Measurements from ENCODE around the gene OR2A5. TPM values are rescaled to one million over a fixed set of nuclear protein-coding genes. Genes with fewer than 3 reads are reported as not detected.
"Not testable (repeated sequence)": the region's sequence is repeated elsewhere in the genome, so short reads cannot be mapped to it uniquely, and the experiment has no call there.

The OR2A5 gene, protein sequence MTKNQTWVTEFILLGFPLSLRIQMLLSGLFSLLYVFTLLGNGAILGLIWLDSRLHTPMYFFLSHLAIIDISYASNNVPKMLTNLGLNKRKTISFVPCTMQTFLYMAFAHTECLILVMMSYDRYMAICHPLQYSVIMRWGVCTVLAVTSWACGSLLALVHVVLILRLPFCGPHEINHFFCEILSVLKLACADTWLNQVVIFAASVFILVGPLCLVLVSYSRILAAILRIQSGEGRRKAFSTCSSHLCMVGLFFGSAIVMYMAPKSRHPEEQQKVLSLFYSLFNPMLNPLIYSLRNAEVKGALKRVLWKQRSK
- total RNA-seq: not detected in 2 replicates

DNA sequence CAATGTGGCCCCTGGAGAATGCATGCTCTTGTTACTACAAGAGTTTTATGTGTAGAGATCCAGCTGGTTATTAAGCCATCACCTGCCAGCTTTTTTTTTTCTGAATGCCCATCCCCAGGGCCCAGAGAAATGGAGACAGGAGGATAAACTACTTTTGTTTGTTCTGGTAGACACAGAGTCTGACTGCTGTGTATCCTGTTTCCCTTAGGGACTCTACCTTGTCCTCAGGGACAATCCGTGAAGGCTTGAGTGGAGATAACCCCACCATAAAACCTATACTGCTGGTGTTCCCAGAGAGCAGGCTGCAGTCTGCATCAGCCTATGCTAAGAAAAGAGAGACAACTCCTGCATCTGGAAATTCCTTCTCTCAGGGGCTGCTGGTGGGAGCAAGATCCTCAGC is at the start of gene OR2A5:
OR2A5 (plus strand) TSS at position 301 of the 400 bp plus-strand sequence. CDS start 1,454 bp downstream, outside the sequence.
- Mint-ChIP-seq H3K4me3 (ENCODE audit: low read depth) (no peak within 1 kb of the TSS), H3K4me1 (ENCODE audit: low read depth) (no peaks in the 10 kb centered on the region), H3K9me3 (no peaks in the 10 kb centered on the region), H3K27ac (no peak within 1 kb of the TSS), H3K27me3 (ENCODE audit: low read depth) (peaks cover 2% of the 10 kb centered on the region), H3K36me3 (ENCODE audit: low read depth) (no peaks in the 10 kb centered on the region)
- DNase-seq (ENCODE audit: low spot score): no peak
- intact Hi-C loops (cut with micrococcal nuclease): no loop called here

DNA sequence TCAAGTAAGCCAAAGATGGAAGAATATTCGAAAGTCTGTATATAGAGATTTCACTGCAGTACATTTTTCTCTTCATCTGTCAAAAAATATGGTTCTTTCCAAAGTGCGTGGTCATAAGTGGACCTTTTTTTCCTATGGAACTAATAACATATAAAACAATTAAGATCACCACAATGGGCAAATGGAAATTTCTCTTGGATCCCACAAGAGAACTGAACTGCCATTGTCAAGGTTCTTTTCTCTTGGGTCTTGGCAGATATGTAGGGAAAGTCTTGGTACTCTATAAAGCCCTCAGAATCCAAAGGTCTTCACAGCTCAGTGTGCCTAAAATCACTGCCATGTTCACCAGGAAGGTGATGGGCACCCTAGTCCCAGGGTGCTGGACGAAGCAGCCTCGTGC is 48.7 kb upstream of the OR2A5 start, which contains the start of gene OR6B1:
OR6B1 (plus strand) TSS at position 301 of the 400 bp plus-strand sequence. CDS start 3,677 bp downstream, outside the sequence.
- no peaks in the 10 kb centered on the region for H3K4me1 Mint-ChIP-seq (ENCODE audit: low read depth)
- peaks cover 3% of the 10 kb centered on the region for H3K27me3 Mint-ChIP-seq (ENCODE audit: low read depth)
- intact Hi-C loops (cut with micrococcal nuclease): no loop called here
- no peaks in the 10 kb centered on the region for H3K36me3 Mint-ChIP-seq (ENCODE audit: low read depth)
- DNase-seq (ENCODE audit: low spot score): no peak
- H3K27ac Mint-ChIP-seq: no peak within 1 kb of the TSS
- H3K9me3 Mint-ChIP-seq: no peaks in the 10 kb centered on the region
- H3K4me3 Mint-ChIP-seq (ENCODE audit: low read depth): no peak within 1 kb of the TSS

- H3K4me3 Mint-ChIP-seq (ENCODE audit: low read depth): no peak overlapping the region
- no peaks in the 10 kb centered on the region for H3K36me3 Mint-ChIP-seq (ENCODE audit: low read depth)
- DNase-seq (ENCODE audit: low spot score): no peak
- intact Hi-C loops (cut with micrococcal nuclease): no loop called here
- no peaks in the 10 kb centered on the region for H3K4me1 Mint-ChIP-seq (ENCODE audit: low read depth)
- peaks cover 3% of the 10 kb centered on the region for H3K27me3 Mint-ChIP-seq (ENCODE audit: low read depth)
- H3K27ac Mint-ChIP-seq: no peak overlapping the region
- H3K9me3 Mint-ChIP-seq: no peaks in the 10 kb centered on the region
These were observed 47.2 kb upstream of the OR2A5 start for GRCh38 chr7:144001543-144001942.

DNA sequence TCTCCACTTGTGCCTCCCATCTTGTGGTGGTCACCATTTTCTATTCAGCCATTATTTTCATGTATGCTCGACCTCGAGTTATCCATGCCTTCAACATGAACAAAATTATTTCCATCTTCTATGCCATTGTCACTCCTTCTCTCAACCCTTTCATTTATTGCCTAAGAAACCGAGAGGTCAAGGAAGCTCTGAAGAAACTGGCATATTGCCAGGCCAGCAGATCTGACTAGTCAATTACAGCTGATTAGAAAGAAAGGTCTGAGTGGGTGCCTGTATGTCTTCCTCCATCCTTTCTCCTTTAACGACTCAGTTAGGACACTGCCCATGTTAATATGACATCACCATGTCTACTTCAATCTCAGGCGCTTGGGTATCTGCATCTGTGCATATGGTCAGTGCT is 44.0 kb upstream of the OR2A5 start:
- H3K27me3 Mint-ChIP-seq (ENCODE audit: low read depth): peaks cover 2% of the 10 kb centered on the region
- no peak overlapping the region for H3K4me3 Mint-ChIP-seq (ENCODE audit: low read depth)
- intact Hi-C loops (cut with micrococcal nuclease): no loop called here
- H3K27ac Mint-ChIP-seq: no peak overlapping the region
- peaks cover 8% of the 10 kb centered on the region for H3K9me3 Mint-ChIP-seq
- H3K4me1 Mint-ChIP-seq (ENCODE audit: low read depth): no peaks in the 10 kb centered on the region
- no peaks in the 10 kb centered on the region for H3K36me3 Mint-ChIP-seq (ENCODE audit: low read depth)
- DNase-seq (ENCODE audit: low spot score): no peak

- H3K36me3 Mint-ChIP-seq (ENCODE audit: low read depth): no peaks in the 10 kb centered on the region
- no peak for DNase-seq (ENCODE audit: low spot score)
- intact Hi-C loops (cut with micrococcal nuclease): no loop called here
- peaks cover 11% of the 10 kb centered on the region for H3K9me3 Mint-ChIP-seq
- H3K27me3 Mint-ChIP-seq (ENCODE audit: low read depth): no peaks in the 10 kb centered on the region
- no peak overlapping the region for H3K27ac Mint-ChIP-seq
- no peak overlapping the region for H3K4me3 Mint-ChIP-seq (ENCODE audit: low read depth)
- no peaks in the 10 kb centered on the region for H3K4me1 Mint-ChIP-seq (ENCODE audit: low read depth)
These were observed 42.6 kb upstream of the OR2A5 start for GRCh38 chr7:144006029-144006691.

- intact Hi-C loops (cut with micrococcal nuclease): no loop called here
- Mint-ChIP-seq H3K4me1 (ENCODE audit: low read depth) (no peaks in the 10 kb centered on the region), H3K4me3 (ENCODE audit: low read depth) (no peak overlapping the region), H3K36me3 (ENCODE audit: low read depth) (no peaks in the 10 kb centered on the region), H3K27ac (no peak overlapping the region), H3K27me3 (ENCODE audit: low read depth) (no peaks in the 10 kb centered on the region), H3K9me3 (peaks cover 11% of the 10 kb centered on the region)
- no peak for DNase-seq (ENCODE audit: low spot score)
These were observed 42.1 kb upstream of the OR2A5 start for GRCh38 chr7:144006692-144007042.

GRCh38 chr7:144009361-144009760 is 39.4 kb upstream of the OR2A5 start:
- Mint-ChIP-seq H3K36me3 (ENCODE audit: low read depth) (no peaks in the 10 kb centered on the region), H3K4me1 (ENCODE audit: low read depth) (no peaks in the 10 kb centered on the region), H3K9me3 (peaks cover 11% of the 10 kb centered on the region), H3K4me3 (ENCODE audit: low read depth) (no peak overlapping the region), H3K27me3 (ENCODE audit: low read depth) (no peaks in the 10 kb centered on the region), H3K27ac (no peak overlapping the region)
- DNase-seq (ENCODE audit: low spot score): no peak
- intact Hi-C loops (cut with micrococcal nuclease): no loop called here

- H3K27ac Mint-ChIP-seq; H3K4me1 Mint-ChIP-seq (ENCODE audit: low read depth); H3K4me3 Mint-ChIP-seq (ENCODE audit: low read depth); H3K27me3 Mint-ChIP-seq (ENCODE audit: low read depth); DNase-seq (ENCODE audit: low spot score); intact Hi-C loops (cut with micrococcal nuclease); H3K36me3 Mint-ChIP-seq (ENCODE audit: low read depth): not testable (repeated sequence)
- H3K9me3 Mint-ChIP-seq: peaks cover 11% of the 10 kb centered on the region
These were observed 38.7 kb upstream of the OR2A5 start for GRCh38 chr7:144010061-144010460.

DNA sequence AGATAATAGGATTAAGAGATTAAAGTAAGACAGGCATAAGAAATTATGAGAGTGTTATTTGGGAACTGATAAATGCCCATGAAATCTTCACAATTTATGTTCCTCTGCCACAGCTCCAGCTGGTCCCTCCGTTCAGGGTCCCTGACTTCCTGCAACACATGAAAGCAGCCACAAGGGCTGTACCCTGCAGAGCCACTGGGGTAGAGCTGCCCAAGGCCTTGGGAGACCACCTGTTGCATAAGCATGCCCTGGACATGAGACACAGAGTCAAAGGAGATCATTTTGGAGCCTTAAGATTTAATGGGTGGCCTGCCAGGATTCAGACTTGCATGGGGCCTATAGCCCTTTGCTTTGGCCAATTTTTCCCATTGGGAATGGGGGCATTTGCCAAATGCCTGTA is 37.9 kb upstream of the OR2A5 start:
- H3K27me3 Mint-ChIP-seq (ENCODE audit: low read depth); H3K4me3 Mint-ChIP-seq (ENCODE audit: low read depth); H3K27ac Mint-ChIP-seq; intact Hi-C loops (cut with micrococcal nuclease); H3K36me3 Mint-ChIP-seq (ENCODE audit: low read depth); H3K4me1 Mint-ChIP-seq (ENCODE audit: low read depth); DNase-seq (ENCODE audit: low spot score): not testable (repeated sequence)
- peaks cover 11% of the 10 kb centered on the region for H3K9me3 Mint-ChIP-seq

GRCh38 chr7:144011458-144012230 is 37.1 kb upstream of the OR2A5 start:
- H3K9me3 Mint-ChIP-seq: peaks cover 11% of the 10 kb centered on the region
- no peak for DNase-seq (ENCODE audit: low spot score)
- no peak overlapping the region for H3K4me3 Mint-ChIP-seq (ENCODE audit: low read depth)
- H3K4me1 Mint-ChIP-seq (ENCODE audit: low read depth): no peaks in the 10 kb centered on the region
- no peaks in the 10 kb centered on the region for H3K36me3 Mint-ChIP-seq (ENCODE audit: low read depth)
- H3K27ac Mint-ChIP-seq: no peak overlapping the region
- intact Hi-C loops (cut with micrococcal nuclease): no loop called here
- H3K27me3 Mint-ChIP-seq (ENCODE audit: low read depth): no peaks in the 10 kb centered on the region

DNA sequence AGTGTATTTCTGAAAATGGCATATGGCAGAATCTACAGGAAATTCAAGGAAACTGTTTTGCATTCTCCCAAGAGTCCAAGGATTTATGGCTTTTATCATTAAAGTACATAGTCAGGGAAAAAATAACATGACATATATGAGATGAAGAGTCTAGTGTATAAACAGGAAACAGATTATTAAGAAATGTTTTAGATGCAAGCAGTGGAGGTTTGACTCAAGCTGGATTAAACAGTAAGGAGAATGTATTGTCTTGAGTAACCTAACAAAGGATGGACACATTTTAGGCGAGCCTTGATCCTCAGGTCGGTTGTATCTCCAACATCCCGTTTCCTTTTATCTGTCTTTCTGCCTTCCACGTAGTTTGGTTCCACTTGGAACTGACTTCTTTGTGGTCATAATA is 30.7 kb upstream of the OR2A5 start:
- Mint-ChIP-seq H3K4me1 (ENCODE audit: low read depth) (peaks cover 2% of the 10 kb centered on the region), H3K27ac (no peak overlapping the region), H3K36me3 (ENCODE audit: low read depth) (no peaks in the 10 kb centered on the region), H3K9me3 (no peaks in the 10 kb centered on the region), H3K4me3 (ENCODE audit: low read depth) (no peak overlapping the region), H3K27me3 (ENCODE audit: low read depth) (peaks cover 1% of the 10 kb centered on the region)
- intact Hi-C loops (cut with micrococcal nuclease): no loop called here
- DNase-seq (ENCODE audit: low spot score): no peak

DNA sequence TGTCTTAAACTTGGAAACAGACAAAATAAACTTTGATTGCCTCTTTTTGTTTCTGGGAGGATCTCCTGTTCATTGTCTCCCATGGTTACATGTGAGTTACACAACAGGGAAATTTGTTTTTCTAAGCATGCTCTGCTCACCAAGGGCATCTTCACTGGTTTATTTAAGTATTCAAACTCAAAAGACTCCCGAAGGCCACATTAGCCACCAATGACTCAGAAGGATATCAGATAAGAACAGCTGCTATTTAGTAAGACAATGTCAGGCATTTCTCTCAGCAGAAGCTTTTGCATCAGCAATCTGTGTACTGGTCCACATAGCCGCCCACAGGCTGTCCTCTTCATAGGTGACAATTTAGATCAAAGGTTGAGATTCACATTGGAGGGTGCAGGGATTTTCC is 29.3 kb upstream of the OR2A5 start:
- Mint-ChIP-seq H3K27me3 (ENCODE audit: low read depth) (peaks cover 1% of the 10 kb centered on the region), H3K36me3 (ENCODE audit: low read depth) (no peaks in the 10 kb centered on the region), H3K27ac (no peak overlapping the region), H3K9me3 (no peaks in the 10 kb centered on the region), H3K4me3 (ENCODE audit: low read depth) (no peak overlapping the region), H3K4me1 (ENCODE audit: low read depth) (peaks cover 2% of the 10 kb centered on the region)
- DNase-seq (ENCODE audit: low spot score): no peak
- intact Hi-C loops (cut with micrococcal nuclease): no loop called here

GRCh38 chr7:144020340-144020739 is 28.4 kb upstream of the OR2A5 start:
- Mint-ChIP-seq H3K27ac (no peak overlapping the region), H3K9me3 (no peaks in the 10 kb centered on the region), H3K36me3 (ENCODE audit: low read depth) (no peaks in the 10 kb centered on the region), H3K4me1 (ENCODE audit: low read depth) (peaks cover 2% of the 10 kb centered on the region), H3K27me3 (ENCODE audit: low read depth) (peaks cover 1% of the 10 kb centered on the region), H3K4me3 (ENCODE audit: low read depth) (no peak overlapping the region)
- DNase-seq (ENCODE audit: low spot score): no peak
- intact Hi-C loops (cut with micrococcal nuclease): loop anchor here (10.0 kb wide), 1 partner anchor 96 kb away; no protein-coding TSS in a partner anchor
